T-helper 1 cell treated with Interleukin-12 subunit alpha and Interleukin-12 subunit beta and Interleukin-4 antibody, amounts not matched to agents 30 μg/mL and 1 μg/mL, for 36 hours (primary cell): ENCODE results near the gene USHBP1.

Experiments used
- H3K27ac Mint-ChIP-seq: one replicate; pipeline ENCODE4 v1.8.0; 2021; ENCODE audit warnings: mild to moderate bottlenecking, mixed read lengths
- H3K27me3 Mint-ChIP-seq: one replicate; pipeline ENCODE4 v1.8.0; 2021; ENCODE audit warnings: low read depth, mixed read lengths
- H3K36me3 Mint-ChIP-seq: one replicate; pipeline ENCODE4 v1.8.0; 2021; ENCODE audit warnings: low read depth, mixed read lengths
- H3K4me1 Mint-ChIP-seq: one replicate; pipeline ENCODE4 v1.8.0; 2021; ENCODE audit warnings: low read depth, mixed read lengths
- H3K4me3 Mint-ChIP-seq: one replicate; pipeline ENCODE4 v1.8.0; 2021; ENCODE audit warnings: mild to moderate bottlenecking, moderate library complexity, mixed read lengths
- H3K9me3 Mint-ChIP-seq: one replicate; pipeline ENCODE4 v1.8.0; 2021; ENCODE audit warnings: mixed read lengths

The USHBP1 gene

DNA sequence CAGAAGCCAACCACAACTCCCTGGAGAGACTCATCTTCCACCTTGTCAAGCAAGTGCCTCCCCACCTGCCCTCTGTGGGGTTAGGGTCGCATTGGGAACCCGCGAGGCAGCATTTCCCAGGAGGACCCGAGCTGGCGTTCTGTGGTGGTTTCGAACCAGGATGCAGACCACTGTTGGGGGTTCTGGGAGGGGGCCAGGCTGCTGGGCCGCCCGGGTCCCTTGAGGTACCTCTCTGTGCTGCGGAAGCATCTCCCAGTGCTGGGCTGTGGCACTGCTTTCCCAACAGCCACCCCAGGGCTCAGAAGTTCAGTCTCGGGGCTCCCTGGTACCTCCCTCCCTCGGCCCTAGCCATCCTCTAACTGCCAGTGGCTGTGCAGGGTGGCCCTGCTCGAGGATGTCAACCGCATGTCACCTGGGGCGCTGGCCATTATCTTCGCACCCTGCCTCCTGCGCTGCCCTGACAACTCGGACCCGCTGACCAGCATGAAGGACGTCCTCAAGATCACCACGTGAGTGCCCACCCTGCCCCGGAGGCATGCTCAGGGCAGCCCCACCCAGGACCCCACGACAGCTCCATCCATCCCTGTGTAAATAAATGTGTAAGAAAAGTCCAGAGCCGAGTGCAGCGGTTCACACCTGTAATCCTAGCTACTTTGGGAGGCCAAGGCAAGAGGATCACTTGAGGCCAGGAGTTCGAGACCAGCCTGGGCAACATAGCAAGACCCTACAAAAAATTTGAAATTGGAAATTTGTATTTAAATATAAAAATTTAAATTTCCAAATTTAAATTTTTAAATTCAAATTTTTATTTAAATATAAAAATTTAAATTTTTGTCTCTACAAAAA, 57.6 kb downstream of the USHBP1 start:
- H3K9me3 Mint-ChIP-seq: no peaks in the 10 kb centered on the region
- no peak overlapping the region for H3K4me3 Mint-ChIP-seq
- H3K36me3 Mint-ChIP-seq: peaks cover 36% of the 10 kb centered on the region
- H3K27ac Mint-ChIP-seq: no peak overlapping the region
- H3K4me1 Mint-ChIP-seq: peaks cover 9% of the 10 kb centered on the region
- no peaks in the 10 kb centered on the region for H3K27me3 Mint-ChIP-seq

DNA sequence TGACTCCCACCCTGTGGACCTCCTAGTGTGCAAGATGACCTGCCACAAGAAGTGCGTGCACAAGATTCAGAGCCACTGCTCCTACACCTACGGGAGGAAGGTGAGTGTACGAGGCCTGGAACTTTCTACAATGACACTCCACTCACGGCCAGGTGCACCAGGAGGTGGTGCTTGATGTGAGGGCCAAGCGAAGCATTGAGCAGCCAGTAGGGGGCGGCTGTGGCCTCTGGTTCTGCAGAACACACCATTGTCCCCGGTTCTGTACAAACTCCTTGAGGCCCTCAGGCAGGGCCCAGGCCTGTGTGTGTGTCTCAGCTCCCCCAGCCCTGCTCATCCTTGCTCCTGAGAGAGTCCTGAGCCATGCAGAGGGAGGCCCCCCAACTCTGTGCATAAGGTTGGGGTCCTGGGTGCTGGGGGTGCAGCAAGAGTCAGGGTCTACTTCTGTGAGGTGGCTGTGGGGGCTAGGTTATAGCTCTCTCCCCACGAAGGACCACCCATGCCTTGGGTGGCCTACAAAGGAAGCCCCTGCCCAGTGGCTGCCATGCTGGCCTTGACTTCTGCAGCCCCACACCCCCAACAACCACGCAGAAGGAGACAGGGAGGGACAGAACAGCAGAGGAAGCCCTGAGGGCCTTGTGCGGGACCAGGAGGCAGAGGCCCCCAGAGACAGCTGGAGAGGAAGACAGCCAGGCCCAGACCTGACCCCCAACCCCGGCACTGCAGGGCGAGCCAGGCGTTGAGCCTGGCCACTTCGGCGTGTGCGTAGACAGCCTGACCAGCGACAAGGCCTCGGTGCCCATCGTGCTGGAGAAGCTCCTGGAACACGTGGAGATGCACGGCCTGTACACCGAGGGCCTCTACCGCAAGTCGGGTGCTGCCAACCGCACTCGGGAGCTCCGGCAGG, 59.1 kb downstream of the USHBP1 start:
- no peak overlapping the region for H3K27ac Mint-ChIP-seq
- H3K9me3 Mint-ChIP-seq: no peaks in the 10 kb centered on the region
- H3K4me3 Mint-ChIP-seq: no peak overlapping the region
- H3K36me3 Mint-ChIP-seq: peaks cover 46% of the 10 kb centered on the region
- H3K4me1 Mint-ChIP-seq: peaks cover 9% of the 10 kb centered on the region
- H3K27me3 Mint-ChIP-seq: no peaks in the 10 kb centered on the region

DNA sequence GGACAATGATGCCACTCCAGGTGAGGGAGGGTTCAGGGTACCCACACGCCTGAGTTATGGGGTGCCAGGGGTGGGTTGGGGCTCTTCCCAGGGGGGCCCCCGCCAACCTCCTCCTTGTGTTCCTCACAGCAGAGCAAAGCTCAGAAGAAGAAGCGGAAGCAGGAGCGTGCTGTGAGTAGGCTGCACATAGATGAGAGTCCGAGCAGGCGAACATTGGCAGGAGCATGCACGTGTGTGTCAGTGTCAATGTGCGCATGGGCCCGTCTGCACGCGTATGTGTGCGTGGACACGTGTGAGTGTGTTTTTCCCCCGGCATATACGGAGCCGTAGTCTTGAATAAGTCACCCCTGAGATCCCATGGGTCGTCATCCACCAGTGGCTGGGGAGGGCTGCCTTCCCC, 61.8 kb downstream of the USHBP1 start:
- peaks cover 53% of the 10 kb centered on the region for H3K36me3 Mint-ChIP-seq
- H3K4me3 Mint-ChIP-seq: no peak overlapping the region
- no peaks in the 10 kb centered on the region for H3K9me3 Mint-ChIP-seq
- H3K4me1 Mint-ChIP-seq: peaks cover under 1% of the 10 kb centered on the region
- H3K27me3 Mint-ChIP-seq: no peaks in the 10 kb centered on the region
- H3K27ac Mint-ChIP-seq: no peak overlapping the region

DNA sequence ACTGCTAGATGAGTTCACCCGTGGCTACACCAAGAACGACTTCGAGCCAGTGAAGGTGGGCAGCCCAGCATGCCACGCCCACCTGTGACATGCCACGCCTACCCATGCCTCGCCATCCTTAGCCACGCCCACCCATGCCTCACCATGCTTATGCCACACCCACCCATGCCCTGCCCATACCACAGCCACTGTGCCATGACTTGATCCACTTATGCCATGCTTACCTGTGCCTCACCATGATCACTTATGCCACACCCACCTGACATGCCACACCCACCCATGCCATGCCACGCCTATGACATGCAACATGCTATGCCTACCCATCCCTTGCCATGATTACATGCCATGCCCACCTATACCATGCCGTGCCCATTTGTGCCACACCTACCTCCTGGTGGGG, 62.3 kb downstream of the USHBP1 start:
- Mint-ChIP-seq H3K36me3 (peaks cover 57% of the 10 kb centered on the region), H3K4me1 (peaks cover 2% of the 10 kb centered on the region), H3K27ac (no peak overlapping the region), H3K4me3 (no peak overlapping the region), H3K9me3 (no peaks in the 10 kb centered on the region), H3K27me3 (no peaks in the 10 kb centered on the region)

DNA sequence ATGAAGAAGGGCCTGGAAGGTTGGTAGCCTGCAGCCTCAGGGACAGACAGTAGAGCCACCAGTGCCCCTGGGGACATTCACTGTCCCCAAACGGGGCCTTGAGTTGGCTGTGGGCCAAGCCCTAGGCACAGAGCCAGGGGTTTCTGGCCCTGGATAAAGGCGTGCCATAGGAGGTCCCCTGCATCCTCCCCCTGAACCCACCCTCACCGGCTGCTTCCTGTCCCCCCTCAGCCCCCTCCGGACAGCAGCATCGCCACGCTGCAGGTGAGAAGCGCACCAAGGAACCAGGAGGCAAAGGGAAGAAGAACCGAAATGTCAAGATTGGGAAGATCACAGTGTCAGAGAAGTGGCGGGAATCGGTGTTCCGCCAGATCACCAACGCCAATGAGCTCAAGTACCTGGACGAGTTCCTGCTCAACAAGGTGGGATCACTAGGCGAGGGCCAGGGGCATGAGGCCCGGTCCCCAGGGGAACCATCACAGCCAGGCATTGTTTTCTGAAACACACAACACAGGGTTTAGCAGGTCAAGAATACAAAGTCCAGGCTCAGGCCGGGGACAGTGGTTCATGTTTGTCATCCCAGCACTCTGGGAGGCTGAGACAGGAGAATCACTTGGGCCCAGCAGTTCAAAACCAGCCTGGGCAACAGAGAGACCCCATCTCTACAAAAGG, 64.0 kb downstream of the USHBP1 start:
- peaks cover 4% of the 10 kb centered on the region for H3K4me1 Mint-ChIP-seq
- H3K36me3 Mint-ChIP-seq: peaks cover 63% of the 10 kb centered on the region
- H3K27me3 Mint-ChIP-seq: no peaks in the 10 kb centered on the region
- H3K9me3 Mint-ChIP-seq: no peaks in the 10 kb centered on the region
- no peak overlapping the region for H3K4me3 Mint-ChIP-seq
- no peak overlapping the region for H3K27ac Mint-ChIP-seq
